ENCODE results near the gene PEMT. TPM values are rescaled to one million over a fixed set of nuclear protein-coding genes. Genes with fewer than 3 reads are reported as not detected.

The PEMT gene
- total RNA-seq, 4 donors from 2014 or later = 54.6 to 76.9 (median 63.0) TPM

DNA sequence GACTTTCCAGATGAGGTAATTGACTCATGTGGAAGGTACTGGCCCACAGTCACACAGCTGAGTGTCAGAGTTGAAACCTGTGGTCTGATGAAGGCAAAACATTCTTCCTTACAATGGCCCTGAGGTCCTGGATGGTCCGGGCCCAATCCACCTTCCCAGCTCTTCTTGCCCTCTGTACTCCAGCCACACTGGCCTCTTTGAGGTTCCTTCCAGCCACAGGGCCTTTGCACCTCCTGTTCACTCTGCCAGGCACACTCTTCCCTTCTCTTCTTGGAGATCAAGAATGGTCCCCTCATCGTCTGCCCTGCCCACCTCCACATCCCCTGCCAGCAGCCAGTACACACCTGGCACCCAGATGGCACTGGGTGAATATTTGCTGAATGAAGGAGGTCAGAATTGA is 6.5 kb upstream of the PEMT start:
- TF ChIP-seq, protein P1, sequence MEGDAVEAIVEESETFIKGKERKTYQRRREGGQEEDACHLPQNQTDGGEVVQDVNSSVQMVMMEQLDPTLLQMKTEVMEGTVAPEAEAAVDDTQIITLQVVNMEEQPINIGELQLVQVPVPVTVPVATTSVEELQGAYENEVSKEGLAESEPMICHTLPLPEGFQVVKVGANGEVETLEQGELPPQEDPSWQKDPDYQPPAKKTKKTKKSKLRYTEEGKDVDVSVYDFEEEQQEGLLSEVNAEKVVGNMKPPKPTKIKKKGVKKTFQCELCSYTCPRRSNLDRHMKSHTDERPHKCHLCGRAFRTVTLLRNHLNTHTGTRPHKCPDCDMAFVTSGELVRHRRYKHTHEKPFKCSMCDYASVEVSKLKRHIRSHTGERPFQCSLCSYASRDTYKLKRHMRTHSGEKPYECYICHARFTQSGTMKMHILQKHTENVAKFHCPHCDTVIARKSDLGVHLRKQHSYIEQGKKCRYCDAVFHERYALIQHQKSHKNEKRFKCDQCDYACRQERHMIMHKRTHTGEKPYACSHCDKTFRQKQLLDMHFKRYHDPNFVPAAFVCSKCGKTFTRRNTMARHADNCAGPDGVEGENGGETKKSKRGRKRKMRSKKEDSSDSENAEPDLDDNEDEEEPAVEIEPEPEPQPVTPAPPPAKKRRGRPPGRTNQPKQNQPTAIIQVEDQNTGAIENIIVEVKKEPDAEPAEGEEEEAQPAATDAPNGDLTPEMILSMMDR (IDR thresholded peaks at IDR 0.05; ENCODE audit: low read depth) = no peak

DNA sequence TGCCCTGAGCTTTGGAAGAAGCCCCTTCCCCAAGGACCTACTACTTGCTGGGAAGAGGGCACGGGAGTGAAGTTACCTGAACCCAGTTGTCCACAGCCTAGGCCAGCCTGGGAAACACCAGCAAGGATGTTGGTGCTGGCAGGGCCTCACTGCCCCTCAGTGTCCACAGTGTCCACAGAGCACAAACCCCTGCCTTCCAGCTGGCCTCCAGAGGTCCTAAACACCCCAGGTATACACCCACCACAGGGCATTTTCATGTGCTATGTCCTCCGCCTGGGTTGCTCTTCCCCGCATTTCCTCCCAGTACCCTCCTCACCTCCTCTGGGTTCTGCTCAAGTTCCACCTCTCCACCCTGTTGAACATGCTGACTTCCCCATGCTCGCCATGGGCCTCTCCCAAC is 4.2 kb upstream of the PEMT start:
- TF ChIP-seq, protein P1 (IDR thresholded peaks at IDR 0.05; ENCODE audit: low read depth) = no peak

DNA sequence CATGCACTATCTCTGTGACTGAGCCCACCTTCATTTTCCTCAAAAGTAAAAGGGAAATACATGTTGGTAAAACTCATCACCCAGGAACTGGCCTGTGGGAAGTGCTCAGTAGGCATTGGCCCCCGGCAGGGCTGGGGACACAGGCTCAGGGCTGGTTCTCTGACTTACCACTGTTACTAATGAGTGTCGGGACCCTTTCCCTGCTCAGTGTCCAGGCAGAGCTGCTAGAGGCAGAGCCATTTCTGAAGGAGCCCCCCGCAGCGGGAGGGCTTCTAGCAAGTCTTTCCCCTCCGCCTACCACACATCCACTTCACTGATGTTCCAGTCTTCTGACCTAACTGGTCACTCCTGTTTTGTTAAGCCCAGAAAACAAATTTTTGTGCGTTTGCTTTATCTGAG is 1.7 kb upstream of the PEMT start:
- TF ChIP-seq, protein P1 (IDR thresholded peaks at IDR 0.05; ENCODE audit: low read depth) = no peak

DNA sequence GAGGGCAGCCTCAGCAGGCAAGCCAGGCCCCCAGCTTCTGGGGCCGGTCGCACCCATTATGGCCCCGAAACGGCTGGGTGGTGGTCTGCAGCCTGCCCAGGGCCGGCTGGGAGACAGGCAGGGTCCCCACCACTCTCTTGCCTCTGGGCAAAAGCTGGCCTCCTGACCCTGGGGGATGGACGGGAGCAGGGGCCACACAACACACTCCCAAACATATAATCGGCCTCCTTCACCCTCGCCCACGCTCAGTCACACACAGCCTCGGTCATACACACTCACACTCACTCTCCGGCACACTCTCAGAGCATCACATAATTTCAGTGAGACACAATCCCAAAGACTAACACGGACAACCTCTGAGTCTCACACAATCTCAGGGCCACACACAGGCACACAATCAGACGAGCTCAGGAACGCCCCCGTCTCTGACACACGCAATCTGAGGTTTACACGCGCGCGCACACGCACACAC is 589 bp downstream of the PEMT start:
- TF ChIP-seq, protein P1 (IDR thresholded peaks at IDR 0.05; ENCODE audit: low read depth) = no peak

DNA sequence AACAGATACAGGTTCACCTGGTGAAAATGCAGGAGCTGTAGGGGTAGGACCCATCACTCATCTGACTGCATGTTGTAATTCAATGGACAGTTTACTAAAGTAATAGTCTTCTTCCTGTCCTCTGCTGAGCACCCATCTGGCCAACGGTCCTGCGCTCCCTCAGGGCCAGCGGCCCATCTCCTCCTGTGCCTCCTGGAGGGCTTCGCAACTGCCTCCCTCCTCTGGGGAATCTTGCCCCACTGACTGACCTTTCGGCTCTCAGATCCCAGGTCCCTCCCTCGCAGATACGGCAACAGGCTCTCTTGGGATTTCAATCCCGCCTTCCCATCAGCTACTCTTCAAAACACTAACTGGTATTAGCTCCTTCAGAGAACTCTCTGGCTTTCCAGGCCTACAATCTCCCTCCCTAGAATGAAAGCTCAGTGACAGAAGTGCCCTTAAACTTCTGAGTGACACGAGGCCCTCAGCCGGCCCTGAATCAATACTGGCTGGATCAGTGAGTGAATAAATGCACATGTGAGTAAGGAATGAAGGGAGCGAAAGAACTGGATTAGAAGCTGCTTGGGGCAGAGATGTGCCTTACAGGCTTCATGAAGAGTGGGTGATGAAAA is 1.3 kb downstream of the PEMT start:
- TF ChIP-seq, protein P1 (IDR thresholded peaks at IDR 0.05; ENCODE audit: low read depth) = no peak

DNA sequence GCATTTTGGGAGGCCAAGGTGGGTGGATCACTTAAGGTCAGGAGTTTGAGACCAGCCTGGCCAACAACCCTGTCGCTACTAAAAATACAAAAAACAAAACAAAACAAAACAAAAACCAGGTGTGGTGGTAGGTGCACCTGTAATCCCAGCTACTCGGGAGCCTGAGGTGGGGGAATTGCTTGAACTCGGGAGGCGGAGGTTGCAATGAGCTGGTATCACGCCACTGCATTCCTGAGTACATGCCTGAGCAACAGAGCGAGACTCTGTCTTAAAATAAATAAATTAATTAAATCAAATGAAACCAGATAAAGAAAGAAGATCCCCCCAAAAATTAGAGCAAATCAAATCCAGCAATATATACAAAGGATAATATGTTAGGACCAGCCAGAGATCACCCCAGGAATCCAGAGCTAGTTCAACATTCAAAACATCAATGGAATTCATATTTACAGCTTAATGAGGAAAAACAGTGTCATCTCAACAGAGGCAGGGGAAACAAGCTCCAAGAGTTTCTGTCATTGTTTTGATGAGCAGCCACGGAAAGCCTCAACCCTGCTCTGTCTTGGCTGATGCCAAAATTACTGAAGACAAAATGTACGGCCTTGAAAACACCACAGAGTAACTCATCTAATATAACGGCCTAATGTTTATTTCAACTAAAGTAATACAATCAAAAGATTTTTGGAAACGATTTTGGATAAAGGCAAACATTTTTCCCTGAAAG is 3.7 kb downstream of the PEMT start:
- TF ChIP-seq, protein P1 (IDR thresholded peaks at IDR 0.05; ENCODE audit: low read depth) = no peak

DNA sequence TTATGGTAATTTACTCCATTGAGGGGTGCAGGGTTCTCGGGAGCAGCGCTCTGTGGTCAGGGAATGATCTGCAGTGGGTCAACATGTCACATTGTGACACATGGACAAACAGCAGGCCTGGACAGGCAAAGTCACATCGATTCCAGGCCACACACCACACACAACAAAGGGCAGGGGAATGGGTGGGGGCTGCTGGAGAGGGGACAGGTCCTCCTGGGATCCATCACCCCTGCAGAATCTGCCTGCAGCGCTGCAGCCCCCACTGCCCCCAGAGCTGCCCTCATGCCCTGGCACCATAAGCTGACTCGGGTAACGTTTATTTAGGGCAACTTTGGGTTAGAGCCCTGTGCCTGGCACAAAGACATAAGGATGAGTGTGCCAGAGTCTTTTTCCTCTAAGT is 9.1 kb downstream of the PEMT start:
- TF ChIP-seq, protein P1 (IDR thresholded peaks at IDR 0.05; ENCODE audit: low read depth) = no peak
